ENCODE results near the gene BCR.
A peak's percentile ranks its signal among the peaks of the same experiment; 100 is the strongest.
"Not testable (repeated sequence)": the region's sequence is repeated elsewhere in the genome, so short reads cannot be mapped to it uniquely, and the experiment has no call there.

BCR gene

GRCh38 chr22:23291806-23292452 is 111.6 kb downstream of the BCR start:
- DNase-seq (ENCODE audit: low spot score) = no peak

- no peak for DNase-seq (ENCODE audit: low spot score)
Measured at GRCh38 chr22:23292453-23293350, 112.4 kb downstream of the BCR start.

- no peak for DNase-seq (ENCODE audit: low spot score)
Measured at GRCh38 chr22:23293720-23294119, 113.4 kb downstream of the BCR start.

- DNase-seq (ENCODE audit: low spot score) = no peak
Measured at GRCh38 chr22:23294221-23294620, 113.9 kb downstream of the BCR start.

GRCh38 chr22:23300476-23300875 is 120.2 kb downstream of the BCR start:
- no peak for DNase-seq (ENCODE audit: low spot score)

GRCh38 chr22:23301591-23301990 is 121.3 kb downstream of the BCR start:
- DNase-seq (ENCODE audit: low spot score) = no peak

GRCh38 chr22:23302171-23303002 is 122.1 kb downstream of the BCR start:
- DNase-seq (ENCODE audit: low spot score) = no peak

- DNase-seq (ENCODE audit: low spot score) = no peak
Measured at GRCh38 chr22:23305321-23305910, 125.1 kb downstream of the BCR start.

- DNase-seq (ENCODE audit: low spot score) = no peak
Measured at GRCh38 chr22:23305922-23306374, 125.6 kb downstream of the BCR start.

GRCh38 chr22:23306438-23306921 is 126.2 kb downstream of the BCR start:
- no peak for DNase-seq (ENCODE audit: low spot score)

GRCh38 chr22:23306926-23307325 is 126.6 kb downstream of the BCR start:
- no peak for DNase-seq (ENCODE audit: low spot score)

GRCh38 chr22:23307511-23307910 is 127.2 kb downstream of the BCR start:
- DNase-seq (ENCODE audit: low spot score) = not testable (repeated sequence)

GRCh38 chr22:23309261-23309660 is 129.0 kb downstream of the BCR start:
- DNase-seq (ENCODE audit: low spot score) = not testable (repeated sequence)

GRCh38 chr22:23310443-23311097 is 130.3 kb downstream of the BCR start:
- DNase-seq (ENCODE audit: low spot score) = not testable (repeated sequence)

- not testable (repeated sequence) for DNase-seq (ENCODE audit: low spot score)
Measured at GRCh38 chr22:23311635-23312420, 131.5 kb downstream of the BCR start.

GRCh38 chr22:23313791-23314567 is 133.7 kb downstream of the BCR start:
- DNase-seq (ENCODE audit: low spot score) = no peak

GRCh38 chr22:23315341-23315917 is 135.1 kb downstream of the BCR start:
- peak; percentile 57 for DNase-seq (ENCODE audit: low spot score)

- DNase-seq (ENCODE audit: low spot score) = not testable (repeated sequence)
Measured at GRCh38 chr22:23316596-23316995, 136.3 kb downstream of the BCR start.

GRCh38 chr22:23318316-23318715 is 138.0 kb downstream of the BCR start:
- DNase-seq (ENCODE audit: low spot score) = not testable (repeated sequence)
